ACHN (cell line): ENCODE results near the gene PRR13.
"Not testable (repeated sequence)": the region's sequence is repeated elsewhere in the genome, so short reads cannot be mapped to it uniquely, and the experiment has no call there.

Experiments
- DNase-seq: peaks from one replicate; pipeline ENCODE4 v3.0.0-alpha.2; 2015
- in situ Hi-C: cut with HindIII; loops from 2 replicates; pipeline ENCODE4 v1.10.0; 2017; ENCODE audit warnings: low sequenced_read_pairs, low pct_ligation_motif_present, low pct_unique_long_range_greater_than_20kb

PRR13 gene

GRCh38 chr12:53428741-53429140 lies 12.8 kb upstream of the PRR13 start:
- in situ Hi-C loops = no loop called here
- DNase-seq = no peak

DNA sequence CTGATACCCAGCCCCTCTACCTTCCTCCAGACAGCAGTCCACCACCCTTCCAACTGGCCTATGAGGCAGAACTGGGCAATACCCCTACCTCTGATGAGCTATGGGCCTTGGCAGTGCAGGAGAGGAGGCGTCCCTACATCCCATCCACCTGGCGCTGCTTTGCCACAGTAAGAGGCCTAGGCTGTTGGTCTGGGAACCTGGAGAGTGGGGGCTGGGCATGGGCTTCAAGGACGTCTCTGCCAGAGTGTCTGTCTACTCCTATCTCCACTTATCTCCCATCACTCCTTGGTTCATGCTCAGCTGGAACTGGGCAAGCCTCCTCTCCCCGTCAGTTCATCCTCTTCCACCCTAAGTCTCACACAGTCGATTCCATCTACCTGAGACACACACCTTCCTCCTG lies 11.4 kb upstream of the PRR13 start:
- DNase-seq = no peak
- in situ Hi-C loops = no loop called here

DNA sequence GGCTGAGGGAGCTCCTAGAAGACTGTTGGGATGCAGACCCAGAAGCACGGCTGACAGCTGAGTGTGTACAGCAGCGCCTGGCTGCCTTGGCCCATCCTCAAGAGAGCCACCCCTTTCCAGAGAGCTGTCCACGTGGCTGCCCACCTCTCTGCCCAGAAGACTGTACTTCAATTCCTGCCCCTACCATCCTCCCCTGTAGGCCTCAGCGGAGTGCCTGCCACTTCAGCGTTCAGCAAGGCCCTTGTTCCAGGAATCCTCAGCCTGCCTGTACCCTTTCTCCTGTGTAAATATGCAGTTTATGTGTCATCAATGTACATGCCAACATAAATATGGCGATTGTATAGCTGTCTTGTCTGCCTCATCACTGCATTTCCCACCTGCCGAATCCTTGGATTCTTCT lies 10.3 kb upstream of the PRR13 start:
- no peak for DNase-seq
- in situ Hi-C loops = no loop called here

- DNase-seq, in situ Hi-C loops: not testable (repeated sequence)
Observed at GRCh38 chr12:53435326-53435725, 6.2 kb upstream of the PRR13 start.

DNA sequence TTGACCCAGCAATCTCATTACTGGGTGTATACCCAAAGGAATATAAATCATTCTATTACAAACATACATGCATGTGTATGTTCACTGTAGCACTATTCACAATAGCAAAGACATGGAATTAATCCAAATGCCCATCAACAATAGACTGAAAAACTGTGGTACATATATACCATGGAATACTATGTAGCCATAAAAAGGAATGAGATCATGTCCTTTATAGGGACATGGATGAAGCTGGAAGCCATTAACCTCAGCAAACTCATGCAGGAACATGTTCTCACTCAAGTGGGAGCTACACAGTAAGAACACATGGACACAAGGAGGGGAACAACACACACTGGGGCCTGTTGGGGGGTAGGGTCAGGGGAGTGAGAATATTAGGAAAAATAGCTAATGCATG lies 2.0 kb upstream of the PRR13 start:
- DNase-seq, in situ Hi-C loops: not testable (repeated sequence)

DNA sequence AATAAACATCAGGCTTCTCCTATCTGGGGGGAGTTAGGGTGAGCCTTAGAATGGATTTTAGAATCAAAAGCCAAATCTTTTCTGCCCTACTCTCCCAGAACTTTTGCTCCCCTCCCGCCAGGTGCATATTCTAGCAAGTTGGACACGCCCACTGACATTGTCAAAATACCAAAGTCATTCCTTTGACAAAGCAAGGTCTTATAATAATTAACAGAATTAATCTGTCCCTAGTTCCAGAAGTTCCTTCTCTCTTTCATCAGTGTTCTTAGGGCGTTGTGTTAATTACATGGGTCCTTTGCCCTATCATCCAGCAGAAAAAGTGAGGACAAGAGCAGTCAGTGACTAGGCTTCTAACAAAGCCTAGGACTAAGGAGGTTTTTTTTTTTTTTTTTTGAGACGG lies 2.4 kb downstream of the PRR13 start:
- in situ Hi-C loops = no loop called here
- DNase-seq = no peak

DNA sequence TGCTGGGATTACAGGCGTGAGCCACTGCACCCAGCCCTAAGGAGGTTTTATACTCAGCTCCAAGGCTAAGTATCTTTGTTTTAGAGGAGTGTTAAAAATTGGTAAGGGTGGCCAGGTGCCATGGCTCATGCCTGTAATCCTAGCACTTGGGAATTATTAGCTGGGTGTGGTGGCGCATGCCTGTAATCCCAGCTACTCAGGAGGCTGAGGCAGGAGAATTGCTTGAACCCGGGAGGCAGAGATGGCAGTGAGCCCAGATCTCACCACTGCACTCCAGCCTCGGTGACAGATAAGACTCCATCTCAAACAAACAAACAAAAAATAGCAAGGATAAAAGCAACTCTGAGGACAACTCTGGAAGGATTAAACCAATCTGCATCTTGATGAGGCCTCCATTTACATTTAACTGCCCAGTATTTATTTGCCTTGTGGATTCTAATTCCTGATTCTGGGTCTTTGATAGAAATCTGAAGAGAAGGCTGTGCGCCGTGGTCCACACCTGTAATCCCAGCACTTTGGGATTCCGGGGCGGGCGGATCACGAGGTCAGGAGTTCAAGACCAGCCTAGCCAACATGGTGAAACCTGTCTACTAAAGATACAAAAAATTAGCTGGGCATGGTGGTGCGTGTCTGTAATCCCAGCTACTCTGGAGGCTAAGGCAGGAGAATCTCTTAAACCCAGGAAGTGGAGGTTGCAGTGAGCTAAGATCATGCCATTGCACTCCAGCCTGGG lies 3.2 kb downstream of the PRR13 start:
- in situ Hi-C loops, DNase-seq: not testable (repeated sequence)

- no peak for DNase-seq
- in situ Hi-C loops = no loop called here
Observed at GRCh38 chr12:53450936-53451335, 9.4 kb downstream of the PRR13 start.

GRCh38 chr12:53451661-53452158 lies 10.2 kb downstream of the PRR13 start, which contains the start of gene PCBP2:
Gene PCBP2 (plus strand): TSS chr12:53452102. CDS start chr12:53454801, 2,699 bp downstream.
- in situ Hi-C loops = no loop called here
- peak; percentile 100 for DNase-seq

DNA sequence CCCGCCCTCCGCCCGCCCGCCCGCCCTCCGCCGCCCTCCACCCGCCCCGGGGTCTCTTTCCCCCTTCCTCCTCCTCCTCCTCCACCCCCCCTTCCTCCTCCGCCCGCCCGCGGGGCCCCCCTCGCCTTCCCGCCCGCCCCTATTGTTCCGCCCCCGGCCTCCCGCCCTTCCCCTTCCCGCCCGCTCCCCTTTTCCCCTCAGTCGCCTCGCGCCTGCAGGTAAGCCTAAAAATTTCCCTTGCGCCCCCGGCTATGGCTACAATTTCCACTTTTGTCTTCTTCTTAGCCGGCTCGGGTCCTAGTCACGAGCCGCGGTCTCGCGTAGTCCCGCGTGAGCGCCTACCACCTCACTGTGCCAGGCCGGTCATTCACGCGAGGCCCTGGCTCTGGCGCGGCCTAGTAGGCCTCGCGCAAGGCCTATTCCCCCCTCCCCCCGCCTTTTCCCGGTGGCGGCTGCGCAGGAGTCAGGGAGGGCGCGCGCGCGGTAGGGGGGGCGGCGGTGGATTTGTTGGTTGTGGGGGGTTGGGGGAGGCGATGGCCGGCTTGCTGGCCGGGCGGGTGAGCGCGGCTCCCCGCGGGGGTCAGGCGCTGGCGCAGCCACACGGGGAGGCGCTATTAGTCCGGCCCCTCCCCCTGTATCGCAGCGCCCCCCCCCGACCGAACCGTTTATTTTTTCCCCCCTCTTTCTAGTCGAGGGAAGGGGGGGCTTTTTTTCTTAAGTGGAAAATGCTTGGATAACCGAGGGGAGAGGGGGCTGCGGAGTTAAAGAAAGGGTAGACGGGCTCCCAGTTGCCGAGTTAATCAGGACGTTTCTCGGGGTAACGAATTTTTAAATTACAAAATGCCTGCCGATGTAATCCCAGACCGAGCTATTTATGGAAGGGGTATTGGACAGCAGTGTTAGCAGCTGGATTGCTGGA lies 10.9 kb downstream of the PRR13 start:
- in situ Hi-C loops = no loop called here
- peak; percentile 94 for DNase-seq

DNA sequence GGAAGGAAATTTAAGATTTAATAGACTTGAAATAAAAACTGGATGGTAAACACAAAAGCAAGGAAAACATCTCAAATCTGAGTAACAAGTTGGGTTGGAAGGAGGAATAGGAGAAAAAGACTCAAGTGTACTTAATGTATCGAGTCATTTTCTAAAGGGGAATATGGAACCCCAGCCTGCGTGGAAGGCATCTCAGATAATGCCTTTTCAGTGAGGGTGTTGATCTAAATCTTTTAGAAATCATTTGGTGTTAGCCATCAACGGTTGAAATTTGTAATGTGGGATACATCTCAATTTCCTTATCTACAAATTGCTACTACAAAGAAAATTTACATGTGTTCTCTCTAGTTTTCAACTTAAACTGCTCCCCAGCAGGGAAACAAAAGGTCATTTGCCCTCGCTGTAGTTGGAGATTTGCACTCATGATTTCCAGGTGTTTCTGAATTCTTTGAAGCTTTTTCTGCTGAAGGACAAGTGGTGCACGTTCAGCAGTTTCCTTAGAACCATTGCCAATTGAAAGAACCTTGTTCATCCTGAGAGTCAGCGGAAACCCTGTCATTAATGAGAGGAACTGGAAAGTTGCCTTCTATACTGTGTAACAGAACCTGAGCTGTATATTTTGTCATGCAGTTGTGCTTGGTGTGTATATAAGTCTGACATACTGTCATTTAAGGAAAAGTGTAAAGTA lies 12.6 kb downstream of the PRR13 start:
- DNase-seq = no peak
- in situ Hi-C loops = no loop called here

- in situ Hi-C loops = no loop called here
- no peak for DNase-seq
Observed at GRCh38 chr12:53454707-53455106, 13.2 kb downstream of the PRR13 start.

DNA sequence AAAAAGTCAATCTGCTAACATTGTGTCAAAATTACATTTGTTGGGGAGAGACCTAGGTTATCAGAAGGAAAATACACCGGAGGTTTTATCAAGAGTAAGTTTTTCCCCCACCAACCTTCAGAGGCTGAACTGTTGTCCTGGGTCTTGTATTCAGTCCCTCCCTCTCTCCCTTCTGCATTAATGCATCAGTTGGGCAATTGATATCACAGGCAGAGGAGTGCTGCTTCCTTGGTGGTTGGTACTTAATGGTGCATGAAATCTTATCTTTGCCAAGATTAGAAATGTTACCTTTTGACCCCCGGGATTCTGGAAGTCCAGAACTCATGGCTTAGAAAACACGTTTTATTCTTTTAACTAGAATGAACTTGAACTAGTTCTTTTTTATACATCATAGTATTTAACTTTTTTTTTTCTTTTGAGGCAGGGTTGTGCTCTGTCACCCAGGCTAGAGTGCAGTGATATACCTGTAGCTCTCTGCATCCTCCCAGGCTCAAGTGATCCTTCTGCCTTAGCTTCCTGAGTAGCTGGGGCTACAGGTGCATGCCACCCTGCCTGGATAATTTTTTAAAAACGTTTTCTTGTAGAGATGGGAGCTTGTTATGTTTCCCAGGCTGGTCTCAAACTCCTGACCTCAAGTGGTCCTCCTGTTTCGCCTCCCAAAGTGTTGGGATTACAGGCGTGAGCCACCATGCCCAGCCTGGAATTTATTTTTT lies 15.3 kb downstream of the PRR13 start:
- no peak for DNase-seq
- in situ Hi-C loops = no loop called here

GRCh38 chr12:53459097-53459496 lies 17.6 kb downstream of the PRR13 start:
- DNase-seq = no peak
- in situ Hi-C loops = no loop called here

- no peak for DNase-seq
- in situ Hi-C loops = no loop called here
Observed at GRCh38 chr12:53461059-53461458, 19.5 kb downstream of the PRR13 start.

GRCh38 chr12:53461591-53461990 lies 20.1 kb downstream of the PRR13 start:
- in situ Hi-C loops = no loop called here
- DNase-seq = no peak

GRCh38 chr12:53462935-53463334 lies 21.4 kb downstream of the PRR13 start:
- no peak for DNase-seq
- in situ Hi-C loops = no loop called here

GRCh38 chr12:53463802-53464560 lies 22.4 kb downstream of the PRR13 start:
- in situ Hi-C loops = no loop called here
- no peak for DNase-seq
